ENCODE measurements around the gene CBFB.
"Not testable (repeated sequence)": the region's sequence is repeated elsewhere in the genome, so short reads cannot be mapped to it uniquely, and the experiment has no call there.

The CBFB gene

GRCh38 chr16:67101311-67102082 is 72.5 kb downstream of the CBFB start:
- no peak for DNase-seq

DNA sequence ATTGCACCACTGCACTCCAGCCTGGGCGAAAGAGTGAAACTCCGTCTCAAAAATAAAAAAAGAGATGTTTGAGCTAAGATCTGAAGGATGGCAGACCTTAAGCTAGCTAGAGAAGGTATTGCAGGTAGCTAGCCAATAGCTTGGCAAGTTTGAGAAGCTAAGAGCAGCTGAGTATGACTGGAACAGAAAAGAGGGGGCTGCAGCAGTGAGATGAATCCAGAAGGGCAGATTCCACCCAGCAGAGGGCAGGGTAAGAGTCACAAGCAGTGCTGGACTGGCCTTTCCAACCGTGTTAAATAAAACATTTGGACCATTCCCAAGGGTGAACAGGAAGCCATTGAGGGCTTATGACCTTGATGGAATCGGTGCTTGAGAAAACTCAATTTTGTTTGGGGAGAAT is 75.1 kb downstream of the CBFB start:
- DNase-seq: no peak

GRCh38 chr16:67104845-67105244 is 75.9 kb downstream of the CBFB start:
- no peak for DNase-seq

- DNase-seq: no peak
These were observed 76.3 kb downstream of the CBFB start for GRCh38 chr16:67105246-67105645.

- no peak for DNase-seq
These were observed 76.9 kb downstream of the CBFB start for GRCh38 chr16:67105881-67106280.

- no peak for DNase-seq
These were observed 79.5 kb downstream of the CBFB start for GRCh38 chr16:67108489-67108888.

- DNase-seq: no peak
These were observed 80.0 kb downstream of the CBFB start for GRCh38 chr16:67108931-67109406.

DNA sequence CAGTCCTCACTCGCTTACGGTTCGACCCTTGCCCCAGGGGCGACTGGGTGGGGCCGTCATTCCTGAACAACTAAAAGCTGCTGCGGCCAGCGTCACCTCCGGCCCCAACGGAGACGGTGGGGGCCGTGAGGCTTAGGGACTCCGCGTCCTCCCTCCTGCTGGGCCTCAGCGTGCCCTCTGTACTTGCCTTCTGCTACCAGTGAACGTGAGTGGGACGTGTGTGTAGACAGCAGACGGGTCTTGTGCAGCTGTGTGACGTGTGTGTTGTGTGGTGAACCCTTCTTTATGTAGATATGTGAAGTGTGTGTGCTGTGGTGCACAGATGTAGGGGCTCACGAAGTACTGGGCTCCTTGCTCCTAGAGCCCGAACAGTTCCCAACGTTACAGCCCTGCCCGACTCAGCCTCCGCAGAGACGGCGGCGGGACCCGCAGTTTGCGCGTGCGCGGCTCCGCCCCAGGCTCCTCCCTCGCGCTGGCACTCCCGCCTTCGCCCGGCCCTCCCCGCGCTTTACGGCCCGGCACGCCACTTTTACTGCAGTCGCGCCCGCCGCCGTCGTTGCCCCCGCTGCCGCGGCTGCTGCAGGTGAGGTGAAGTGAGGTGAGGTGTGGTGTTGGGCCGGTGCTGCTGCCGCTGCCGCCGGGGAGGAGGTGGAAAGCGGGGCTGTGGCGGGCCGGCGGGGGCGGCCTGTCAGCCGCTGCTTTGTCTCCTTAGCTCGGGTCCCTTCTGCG is 80.6 kb downstream of the CBFB start, which contains the start of gene PHAF1:
Gene PHAF1 (plus strand): TSS at position 535 of the 729 bp plus-strand sequence. CDS start 235 bp downstream, outside the sequence.
- peak; percentile 86 for DNase-seq

DNA sequence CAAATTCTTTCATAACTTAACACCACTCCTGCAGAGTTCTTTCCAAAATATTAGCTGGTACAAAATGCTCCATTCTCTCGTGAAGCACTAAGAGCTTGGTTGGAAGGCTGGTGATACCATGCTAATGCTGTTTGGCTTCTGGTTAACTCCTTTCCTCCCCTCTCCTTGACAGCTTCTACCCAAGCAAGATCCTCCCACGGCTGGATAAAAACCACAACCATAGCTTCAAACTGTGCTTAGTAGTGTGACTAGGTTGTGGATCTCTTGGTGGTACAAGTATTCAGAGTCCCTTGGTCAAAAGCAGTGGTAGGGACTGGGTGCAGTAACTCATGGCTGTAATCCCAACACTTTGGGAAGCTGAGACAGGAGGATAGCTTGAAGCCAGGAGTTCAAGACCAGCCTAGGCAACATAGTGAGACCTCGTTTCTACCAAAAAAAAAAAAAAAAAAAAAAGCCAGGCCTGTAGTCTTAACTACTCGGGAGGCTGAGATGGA is 83.0 kb downstream of the CBFB start:
- DNase-seq: no peak

DNA sequence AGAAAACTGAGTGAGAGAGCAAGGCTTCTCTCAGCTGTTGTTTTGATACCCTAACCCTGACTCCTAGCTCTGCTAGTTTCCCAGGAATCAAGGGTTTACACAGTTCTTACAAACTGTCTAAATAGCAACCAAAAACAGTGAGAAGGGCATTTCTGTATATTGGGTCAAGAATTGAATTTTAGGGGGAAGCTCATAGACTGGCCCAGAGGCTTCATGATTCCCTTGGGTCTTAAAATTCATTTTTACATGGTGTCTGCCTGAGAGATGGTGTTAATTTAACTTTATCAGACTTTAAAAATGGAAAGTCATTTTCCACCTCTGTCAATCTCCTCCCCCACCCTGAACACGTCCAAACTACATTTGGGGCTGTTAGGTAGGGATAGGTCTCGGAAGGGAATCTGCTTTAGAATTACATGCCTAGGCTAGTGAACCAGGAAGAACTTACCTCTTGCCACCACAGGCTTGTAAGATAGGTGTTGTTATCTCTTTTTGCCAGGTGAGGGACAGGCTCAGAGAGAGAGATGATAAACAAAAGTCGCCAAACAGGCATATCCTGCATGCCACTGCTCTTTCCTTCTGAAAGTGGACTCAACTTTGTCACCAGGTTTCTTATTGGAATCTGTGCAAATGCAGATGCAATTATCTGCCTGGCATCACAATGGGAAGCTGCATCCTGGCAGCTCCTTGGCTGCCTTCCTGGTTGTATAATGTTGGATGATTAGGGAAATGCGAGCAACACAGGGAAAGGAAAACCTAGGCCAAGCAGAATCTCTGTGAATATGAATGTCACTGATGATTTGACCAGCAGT is 83.8 kb downstream of the CBFB start:
- no peak for DNase-seq

GRCh38 chr16:67114793-67115192 is 85.8 kb downstream of the CBFB start:
- DNase-seq: no peak

DNA sequence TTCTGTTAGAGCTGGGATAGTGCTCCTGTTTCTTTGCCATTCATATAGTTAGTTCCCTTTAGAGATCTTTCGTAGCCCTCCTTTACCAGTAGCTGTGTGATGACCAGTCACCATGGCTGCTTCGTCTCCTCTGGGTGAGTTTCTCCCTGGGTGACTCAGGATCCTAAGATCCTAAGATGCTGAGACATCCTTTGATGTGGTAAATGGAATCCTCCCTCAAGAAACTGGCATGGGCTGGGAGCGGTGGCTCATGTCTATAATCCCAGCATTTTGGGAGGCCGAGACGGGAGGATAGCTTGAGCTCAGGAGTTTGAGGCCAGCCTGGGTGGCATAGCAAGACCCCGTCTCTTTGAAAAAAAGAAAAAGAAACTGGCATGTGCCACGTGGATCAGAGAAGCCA is 86.7 kb downstream of the CBFB start:
- DNase-seq: no peak

DNA sequence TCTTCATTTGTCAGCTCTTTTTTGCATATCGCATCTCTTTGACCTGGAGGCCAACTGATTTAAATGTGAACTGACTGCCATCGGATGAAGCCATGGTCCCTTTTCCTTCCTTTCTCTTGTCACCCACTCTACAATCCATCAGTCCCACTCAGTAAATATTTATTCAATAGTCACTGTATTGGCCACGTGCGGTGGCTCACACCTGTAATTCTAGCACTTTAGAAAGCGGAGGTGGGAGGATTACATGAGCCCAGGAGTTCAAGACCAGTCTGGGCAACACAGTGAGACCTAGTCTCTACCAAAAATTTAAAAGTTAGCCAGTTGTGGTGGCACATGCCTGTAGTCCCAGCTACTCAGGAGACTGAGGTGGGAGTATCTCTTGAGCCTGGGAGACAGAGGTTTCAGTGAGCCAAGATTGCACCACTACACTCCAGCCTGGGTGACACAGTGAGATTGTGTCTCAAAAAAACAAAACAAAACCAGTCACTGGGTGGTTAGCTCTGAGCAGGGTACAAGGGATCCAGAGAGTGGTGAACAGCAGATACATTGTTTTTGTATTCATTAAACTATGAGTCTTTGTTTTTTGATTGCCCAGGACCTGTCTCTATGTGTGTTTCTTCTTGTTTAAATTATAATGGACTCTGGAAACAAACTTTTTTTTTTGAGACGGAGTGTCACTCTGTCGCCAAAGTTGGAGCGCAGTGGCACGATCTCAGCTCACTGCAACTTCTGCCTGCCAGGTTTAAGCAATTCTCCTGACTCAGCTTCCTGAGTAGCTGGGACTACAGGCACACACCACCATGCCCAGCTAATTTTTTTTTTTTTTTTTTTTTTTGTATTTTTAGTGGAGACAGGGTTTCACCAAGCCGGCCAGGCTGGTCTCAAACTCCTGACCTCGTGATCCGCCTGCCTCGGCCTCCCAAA is 87.7 kb downstream of the CBFB start:
- no peak for DNase-seq

DNA sequence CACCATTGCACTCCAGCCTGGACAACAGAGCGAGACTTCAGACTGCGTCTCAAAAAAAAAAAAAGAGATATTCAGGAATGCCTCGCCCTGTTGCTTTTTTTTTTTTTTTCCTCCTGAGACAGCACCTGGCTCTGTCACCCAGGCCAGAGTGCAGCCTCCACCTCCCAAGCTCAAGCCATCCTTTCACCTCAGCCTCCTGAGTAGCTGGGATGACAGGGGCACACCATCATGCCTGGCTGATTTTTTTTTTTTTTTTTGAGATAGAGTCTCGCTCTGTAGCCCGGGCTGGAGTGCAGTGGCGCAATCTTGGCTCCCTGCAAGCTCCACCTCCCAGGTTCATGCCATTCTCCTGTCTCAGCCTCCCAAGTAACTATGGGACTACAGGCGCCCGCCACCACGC is 88.8 kb downstream of the CBFB start:
- no peak for DNase-seq

GRCh38 chr16:67120025-67120424 is 91.1 kb downstream of the CBFB start:
- no peak for DNase-seq

DNA sequence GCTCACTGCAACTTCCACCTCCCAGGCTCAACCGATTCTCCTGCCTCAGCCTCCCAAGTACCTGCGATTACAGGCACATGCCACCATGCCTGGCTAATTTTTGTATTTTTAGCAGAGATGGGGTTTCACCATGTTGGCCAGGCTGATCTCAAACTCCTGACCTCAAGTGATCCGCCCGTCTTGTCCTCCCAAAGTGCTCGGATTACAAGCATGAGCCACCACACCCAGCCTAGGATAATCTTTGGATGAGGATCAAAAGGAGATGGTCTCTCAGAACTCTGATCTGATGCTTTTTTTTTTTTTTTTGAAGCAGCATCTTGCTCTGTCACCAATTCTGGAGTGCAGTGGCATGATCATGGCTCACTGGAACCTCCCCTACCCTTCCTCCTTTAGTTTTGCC is 93.8 kb downstream of the CBFB start:
- not testable (repeated sequence) for DNase-seq

DNA sequence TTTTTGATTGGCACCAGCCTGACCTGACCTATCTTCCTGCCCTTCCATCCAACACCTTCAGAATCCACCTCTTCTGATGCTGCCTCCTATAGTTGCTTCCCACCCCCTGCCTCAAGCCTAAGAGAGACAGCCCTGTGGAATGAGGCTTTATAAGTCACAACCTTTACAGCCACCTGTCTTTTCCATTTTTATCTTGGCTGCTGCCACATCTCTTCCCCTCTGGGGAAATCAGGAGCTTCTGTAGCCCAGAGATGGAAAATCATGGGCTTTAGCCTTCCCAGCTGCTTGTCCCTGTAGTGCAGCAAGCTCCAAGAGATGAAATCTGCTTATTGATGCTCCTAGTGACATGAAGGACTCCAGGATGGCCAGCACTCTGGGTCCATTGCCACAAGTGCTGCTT is 99.5 kb downstream of the CBFB start:
- DNase-seq: no peak

- no peak for DNase-seq
These were observed 99.9 kb downstream of the CBFB start for GRCh38 chr16:67128887-67129286.

DNA sequence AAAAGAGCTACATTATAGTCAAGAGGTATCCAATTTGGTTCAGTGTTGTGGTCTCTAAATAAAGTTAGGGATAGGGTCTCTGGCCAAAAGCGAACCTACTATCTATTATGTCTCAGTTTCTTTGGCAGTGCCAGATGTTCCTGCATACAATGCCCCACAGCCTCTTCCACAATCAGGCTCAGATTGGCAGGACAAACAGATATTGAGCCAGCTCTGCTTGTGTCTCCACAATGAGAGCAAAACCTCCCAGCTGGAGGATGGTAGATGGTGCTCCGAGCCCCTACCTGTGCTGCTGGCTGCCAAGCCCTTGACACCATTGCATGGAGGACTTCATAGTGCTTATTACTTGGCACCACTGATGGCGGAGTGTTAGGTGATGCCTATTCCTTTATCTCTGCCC is 100.5 kb downstream of the CBFB start:
- DNase-seq: no peak

- no peak for DNase-seq
These were observed 108.7 kb downstream of the CBFB start for GRCh38 chr16:67137605-67138004.

- no peak for DNase-seq
These were observed 112.4 kb downstream of the CBFB start for GRCh38 chr16:67141391-67141790.

DNA sequence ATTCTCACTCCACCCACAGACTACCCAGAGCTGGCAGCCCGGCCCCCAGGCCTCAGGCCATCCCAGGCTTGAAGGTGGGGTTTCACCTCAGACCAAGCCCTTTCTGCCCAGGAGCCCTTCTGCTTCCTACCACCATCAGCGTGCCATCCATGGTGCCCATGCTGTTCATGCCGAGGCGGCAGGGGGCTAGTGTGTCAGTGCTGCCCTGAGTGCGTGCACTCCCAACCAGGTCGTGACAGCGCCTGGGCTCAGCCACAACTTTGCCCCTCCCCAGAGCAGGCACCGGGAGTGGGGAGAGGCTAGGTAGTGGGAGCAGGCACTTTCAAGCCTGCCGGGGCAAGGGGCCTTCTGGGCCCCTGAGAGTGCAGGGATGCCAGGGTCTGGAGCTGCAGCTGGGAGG is 113.4 kb downstream of the CBFB start:
- DNase-seq: no peak
